PC-3 (cell line): Measurements from ENCODE around the gene ARHGAP4. TPM values are rescaled to one million over a fixed set of nuclear protein-coding genes. Genes with fewer than 3 reads are reported as not detected.

Source experiments
- ATAC-seq: fragments of 200-7000 bp; cut with Tn5 transposase; 2 replicates; pipeline ENCODE4 v1.9.1; 2020; ENCODE audit warnings: mild to moderate bottlenecking, moderate library complexity
- BruUV-seq: library from RNA; stranded (reverse); fragments of 400-500 nt; replicated peaks from 2 replicates; lab custom pipeline; 2021; lab: Mats Ljungman, UMichigan
- CTCF ChIA-PET: fragments of 300-600 bp; sonication (Branson Sonifier 250); formaldehyde crosslinking; loops from one replicate; lab custom pipeline; 2022; ENCODE audit warnings: antibody characterized with exemption; lab: Charles Lee
- POLR2A ChIA-PET: fragments of 300-600 bp; sonication (Branson Sonifier 250); formaldehyde crosslinking; loops from one replicate; lab custom pipeline; 2022; ENCODE audit warnings: antibody characterized with exemption; ENCODE audit not compliant: unreplicated experiment; lab: Charles Lee
- DNase-seq: peaks from one replicate; pipeline ENCODE4 v3.0.0-alpha.2; 2015
- H2AFZ ChIP-seq: fragments of 300-600 bp; sonication (generic); 2 replicates; pipeline ENCODE4 v1.6.0; 2016; ENCODE audit warnings: antibody characterized with exemption, low read length
- H3F3A ChIP-seq: fragments of 300-600 bp; sonication (generic); one replicate; pipeline ENCODE4 v1.6.0; 2017; ENCODE audit warnings: antibody characterized with exemption, low read length, control low read depth, mild to moderate bottlenecking; ENCODE audit not compliant: unreplicated experiment
- H3K27ac ChIP-seq: fragments of 300-600 bp; sonication (generic); 2 replicates; pipeline ENCODE4 v1.5.1; 2016; ENCODE audit warnings: mild to moderate bottlenecking, low read length
- H3K27me3 ChIP-seq: fragments of 300-600 bp; sonication (generic); 2 replicates; pipeline ENCODE4 v1.6.1; 2016; ENCODE audit warnings: low read length, mixed read lengths
- H3K36me3 ChIP-seq: fragments of 300-600 bp; sonication (generic); 2 replicates; pipeline ENCODE4 v1.6.1; 2016; ENCODE audit warnings: low read depth, mixed run types, low read length, mixed read lengths
- H3K4me1 ChIP-seq: fragments of 300-600 bp; sonication (generic); 2 replicates; pipeline ENCODE4 v1.5.1; 2016; ENCODE audit warnings: low read length; ENCODE audit not compliant: insufficient read depth
- H3K4me2 ChIP-seq: fragments of 300-600 bp; sonication (generic); 2 replicates; pipeline ENCODE4 v1.6.0; 2016; ENCODE audit warnings: low read length
- H3K4me3 ChIP-seq: fragments of 300-600 bp; sonication (generic); 2 replicates; pipeline ENCODE4 v1.5.1; 2016; ENCODE audit warnings: mild to moderate bottlenecking, low read length, mixed read lengths
- H3K79me2 ChIP-seq: fragments of 300-600 bp; sonication (generic); 2 replicates; pipeline ENCODE4 v1.6.1; 2017; ENCODE audit warnings: low read length, mixed read lengths
- H3K9ac ChIP-seq: fragments of 300-600 bp; sonication (generic); 2 replicates; pipeline ENCODE4 v1.6.0; 2016; ENCODE audit warnings: mild to moderate bottlenecking, low read length
- H3K9me2 ChIP-seq: fragments of 300-600 bp; sonication (generic); replicated peaks from 2 replicates; pipeline ENCODE4 v1.6.1; 2016; ENCODE audit warnings: mixed run types, low read length, mixed read lengths
- H3K9me3 ChIP-seq: fragments of 300-600 bp; sonication (generic); 2 replicates; pipeline ENCODE4 v1.6.1; 2016; ENCODE audit warnings: low read length, mixed read lengths
- H4K20me1 ChIP-seq: fragments of 300-600 bp; sonication (generic); 2 replicates; pipeline ENCODE4 v1.6.1; 2016; ENCODE audit warnings: low read length, mixed read lengths
- CTCF ChIP-seq: fragments of 300-600 bp; sonication (generic); conservative IDR thresholded peaks from 2 replicates; pipeline ENCODE4 v1.5.1; 2017; ENCODE audit warnings: antibody characterized with exemption, low read depth, mild to moderate bottlenecking, low read length
- EZH2 ChIP-seq: fragments of 300-600 bp; sonication (generic); IDR thresholded peaks from one replicate; pipeline ENCODE4 v1.6.1; 2017; ENCODE audit warnings: antibody characterized with exemption, mild to moderate bottlenecking, low read length; ENCODE audit not compliant: unreplicated experiment
- EZH2phosphoT487 ChIP-seq: fragments of 300-600 bp; sonication (generic); IDR thresholded peaks from 2 replicates; pipeline ENCODE4 v1.6.1; 2018; ENCODE audit warnings: mild to moderate bottlenecking, antibody characterized with exemption, low read length, borderline replicate concordance
- intact Hi-C: fragments of 100-400 bp; cut with micrococcal nuclease; formaldehyde crosslinking; loops from 2 replicates; pipeline ENCODE4 v1.9.0; 2023
- total RNA-seq: library from RNA; depleted of rRNA; stranded (reverse); fragments of >200 nt; gene quantifications from 2 replicates; pipeline ENCODE4 v1.2.3, GENCODE V29; 2014

The ARHGAP4 gene
- total RNA-seq, 1 experiment from 2014 or later = 4.6 TPM

- POLR2A ChIA-PET = no interaction called here
- H3F3A ChIP-seq = no peaks in the 10 kb centered on the region
- no peak overlapping the region for H3K9ac ChIP-seq
- CTCF ChIA-PET = no interaction called here
- no peak for ATAC-seq
- no peak for DNase-seq
- no peaks in the 10 kb centered on the region for H3K4me1 ChIP-seq
- intact Hi-C loops = no loop called here
- peaks cover 34% of the 10 kb centered on the region for H3K36me3 ChIP-seq
- H3K9me2 ChIP-seq = no peaks in the 10 kb centered on the region
- no peak overlapping the region for H3K4me2 ChIP-seq
- H3K79me2 ChIP-seq = no peaks in the 10 kb centered on the region
- H4K20me1 ChIP-seq = no peaks in the 10 kb centered on the region
- no TSS peak for BruUV-seq
- H3K27me3 ChIP-seq = no peaks in the 10 kb centered on the region
- TF ChIP-seq EZH2phosphoT487 (no peak), EZH2 (no peak), CTCF (no peak)
- no peak overlapping the region for H2AFZ ChIP-seq
- no peak overlapping the region for H3K27ac ChIP-seq
- no peaks in the 10 kb centered on the region for H3K9me3 ChIP-seq
- no peak overlapping the region for H3K4me3 ChIP-seq
Observed at GRCh38 chrX:153952373-153953026, 26.4 kb upstream of the ARHGAP4 start.

GRCh38 chrX:153951683-153952372 is 25.8 kb upstream of the ARHGAP4 start:
- TF ChIP-seq EZH2phosphoT487 = no peak
- TF ChIP-seq EZH2 = no peak
- no peak for TF ChIP-seq CTCF
- H3K4me2 ChIP-seq = no peak overlapping the region
- no peak overlapping the region for H3K9ac ChIP-seq
- no peaks in the 10 kb centered on the region for H4K20me1 ChIP-seq
- BruUV-seq = no TSS peak
- ATAC-seq = no peak
- no peak for DNase-seq
- CTCF ChIA-PET = no interaction called here
- no peaks in the 10 kb centered on the region for H3K27me3 ChIP-seq
- H3F3A ChIP-seq = no peaks in the 10 kb centered on the region
- H3K9me2 ChIP-seq = no peaks in the 10 kb centered on the region
- no peaks in the 10 kb centered on the region for H3K9me3 ChIP-seq
- H3K36me3 ChIP-seq = peaks cover 28% of the 10 kb centered on the region
- H3K4me1 ChIP-seq = no peaks in the 10 kb centered on the region
- H2AFZ ChIP-seq = no peak overlapping the region
- intact Hi-C loops = no loop called here
- H3K79me2 ChIP-seq = no peaks in the 10 kb centered on the region
- POLR2A ChIA-PET = no interaction called here
- no peak overlapping the region for H3K4me3 ChIP-seq
- H3K27ac ChIP-seq = no peak overlapping the region

- Histone ChIP-seq H3K27me3 (no peaks in the 10 kb centered on the region), H3K4me3 (no peak overlapping the region), H3K4me1 (no peaks in the 10 kb centered on the region), H3F3A (no peaks in the 10 kb centered on the region), H3K9ac (no peak overlapping the region), H3K9me3 (no peaks in the 10 kb centered on the region), H3K4me2 (no peak overlapping the region), H3K9me2 (no peaks in the 10 kb centered on the region), H3K27ac (no peak overlapping the region), H2AFZ (no peak overlapping the region), H3K79me2 (no peaks in the 10 kb centered on the region), H3K36me3 (peaks cover 28% of the 10 kb centered on the region), H4K20me1 (no peaks in the 10 kb centered on the region)
- no TSS peak for BruUV-seq
- POLR2A ChIA-PET = no interaction called here
- intact Hi-C loops = no loop called here
- TF ChIP-seq CTCF (no peak), EZH2phosphoT487 (no peak), EZH2 (no peak)
- DNase-seq = no peak
- CTCF ChIA-PET = no interaction called here
- ATAC-seq = no peak
Observed at GRCh38 chrX:153950127-153950526, 24.1 kb upstream of the ARHGAP4 start.
